GM19240 (cell line): ENCODE data around the gene PPP2R3C.
"Not testable (repeated sequence)": the region's sequence is repeated elsewhere in the genome, so short reads cannot be mapped to it uniquely, and the experiment has no call there.

Experiments
- DNase-seq: peaks from one replicate; pipeline ENCODE4 v3.0.0; 2011; ENCODE audit warnings: low spot score; ENCODE audit not compliant: insufficient read length

The PPP2R3C gene

DNA sequence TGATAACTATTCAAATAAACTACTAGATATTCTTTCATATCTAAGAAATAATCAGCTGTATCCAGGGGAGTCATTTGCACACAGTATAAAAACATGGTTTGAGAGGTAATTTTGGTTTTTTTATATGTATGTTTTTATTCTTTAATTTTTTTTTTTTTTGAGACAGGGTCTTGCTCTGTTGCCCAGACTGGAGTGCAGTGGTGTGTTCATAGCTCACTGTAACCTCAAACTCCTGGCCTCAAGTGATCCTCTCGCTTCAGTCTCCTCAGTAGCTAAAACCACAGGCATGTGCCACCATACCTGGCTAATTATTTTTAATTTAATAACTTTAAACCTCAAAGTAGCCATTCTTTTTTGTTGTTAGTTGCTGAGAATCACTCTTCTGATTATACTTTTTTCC is 2.3 kb upstream of the PPP2R3C start:
- no peak for DNase-seq

DNA sequence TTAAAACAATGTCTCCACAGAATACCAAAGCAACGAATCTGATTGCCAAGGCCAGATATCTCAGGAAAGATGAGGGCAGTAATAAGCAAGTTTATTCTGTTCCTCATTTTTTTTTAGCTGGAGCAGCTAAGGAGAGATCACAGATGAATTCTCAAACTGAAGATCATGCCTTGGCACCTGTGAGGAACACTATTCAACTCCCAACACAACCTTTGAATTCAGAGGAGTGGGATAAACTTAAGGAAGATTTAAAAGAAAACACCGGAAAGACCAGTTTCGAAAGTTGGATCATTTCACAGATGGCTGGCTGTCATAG is 1.6 kb upstream of the PPP2R3C start:
- no peak for DNase-seq

DNA sequence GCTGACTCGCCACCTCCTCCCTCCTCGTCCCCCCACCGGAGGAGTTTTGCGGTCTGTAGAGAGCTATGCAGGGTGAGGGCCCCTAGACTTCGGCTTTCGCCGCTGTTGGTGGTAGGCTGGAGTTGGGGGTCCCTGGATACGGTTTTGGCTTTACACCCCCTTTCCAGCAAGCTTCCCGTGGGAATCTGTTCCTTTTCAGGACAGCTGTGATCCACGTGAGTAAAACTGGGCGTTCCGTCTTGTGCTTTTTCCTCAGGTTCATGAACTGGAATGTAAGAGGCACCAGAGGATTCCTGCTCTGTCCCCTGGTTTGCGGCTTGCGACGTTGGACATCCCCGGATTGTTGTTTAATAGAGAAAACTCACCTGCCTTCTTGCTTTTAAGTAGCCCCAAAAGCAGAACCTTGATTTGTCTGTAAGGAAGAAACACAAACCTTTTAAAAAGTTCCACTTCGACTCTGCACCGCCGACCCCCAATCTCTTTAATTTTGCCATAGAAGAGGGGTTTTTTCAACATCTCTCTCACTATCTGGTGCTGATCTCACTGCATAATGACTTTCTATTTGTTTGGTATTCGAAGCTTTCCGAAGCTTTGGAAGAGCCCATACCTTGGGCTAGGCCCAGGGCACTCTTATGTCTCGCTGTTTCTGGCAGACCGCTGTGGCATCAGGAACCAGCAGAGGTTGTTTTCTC is 1.1 kb upstream of the PPP2R3C start:
- no peak for DNase-seq

DNA sequence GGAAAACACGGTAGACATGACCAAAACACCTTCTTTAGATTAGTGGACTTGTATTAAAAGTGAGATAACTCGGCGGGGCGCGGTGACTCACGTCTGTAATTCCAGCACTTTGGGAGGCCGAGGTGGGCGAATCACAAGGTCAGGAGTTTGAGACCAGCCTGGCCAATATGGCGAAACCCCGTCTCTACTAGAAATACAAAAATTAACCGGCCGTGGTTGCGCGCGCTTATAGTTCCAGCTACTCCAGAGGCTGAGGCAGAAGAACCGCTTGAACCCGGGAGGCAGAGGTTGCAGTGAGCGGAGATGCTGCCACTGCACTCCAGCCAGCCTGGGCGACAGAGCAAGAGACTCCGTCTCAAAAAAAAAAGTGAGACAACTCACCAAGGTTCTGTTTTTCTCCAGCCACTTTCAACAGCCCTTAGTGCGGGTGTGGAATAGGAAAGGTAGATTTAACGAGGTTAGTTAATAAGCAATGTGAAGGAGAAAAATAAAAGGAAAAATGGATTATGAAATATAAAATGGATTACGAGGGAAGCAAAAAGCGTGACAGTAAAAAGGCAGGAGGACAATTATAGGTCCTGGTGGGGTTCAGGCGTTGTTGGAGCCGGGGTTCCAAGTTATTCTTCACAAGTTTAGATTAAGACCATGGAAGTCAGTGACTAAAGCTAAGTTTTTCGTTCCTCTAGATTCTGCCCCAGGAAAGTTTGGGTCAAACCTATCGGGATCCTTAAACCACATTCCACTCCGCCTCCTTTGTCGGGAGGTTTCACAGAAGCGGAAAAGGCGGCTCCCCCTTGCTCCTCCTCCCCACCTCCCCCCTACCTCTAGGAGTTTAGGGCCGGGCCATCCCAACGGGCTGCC is 534 bp downstream of the PPP2R3C start:
- DNase-seq = no peak

DNA sequence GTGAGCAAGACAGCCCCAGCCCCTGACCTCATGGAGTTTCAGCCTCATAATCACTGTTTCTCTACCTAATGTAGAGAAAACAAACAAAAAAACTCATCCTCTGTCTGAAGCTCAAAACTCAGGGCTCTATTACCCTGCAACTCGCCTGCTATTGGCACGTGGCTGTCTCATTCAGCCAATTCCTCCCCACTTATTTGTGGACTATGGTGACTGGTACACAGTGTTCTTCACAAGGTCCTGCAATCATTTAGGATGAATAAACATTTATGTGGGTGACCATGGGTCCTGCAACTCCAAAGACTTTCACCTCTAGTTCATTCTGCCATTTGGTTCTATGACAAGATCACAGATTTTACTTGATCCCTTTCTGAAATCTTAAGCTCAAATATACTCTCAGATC is 4.7 kb downstream of the PPP2R3C start:
- no peak for DNase-seq

DNA sequence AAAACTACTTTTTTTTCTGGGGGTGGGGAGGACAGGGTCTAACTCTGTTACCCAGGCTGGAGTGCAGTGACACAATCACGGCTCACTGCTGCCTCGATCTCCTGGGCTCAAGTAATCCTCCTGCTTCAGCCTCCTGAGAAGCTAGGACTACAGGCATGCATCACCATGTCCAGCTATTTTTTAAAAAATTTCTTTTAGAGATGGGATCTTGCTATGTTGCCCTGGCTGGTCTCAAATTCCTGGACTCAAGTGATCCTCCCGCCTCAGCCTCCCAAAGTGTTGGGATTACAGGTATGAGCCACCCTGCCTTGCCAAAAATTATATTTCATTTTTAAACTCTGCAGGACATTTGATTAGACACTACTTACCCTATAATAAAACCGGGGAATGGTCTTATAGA is 5.5 kb downstream of the PPP2R3C start:
- DNase-seq = no peak

GRCh38 chr14:35114036-35114435 is 7.8 kb downstream of the PPP2R3C start:
- no peak for DNase-seq

GRCh38 chr14:35113308-35113950 is 8.4 kb downstream of the PPP2R3C start:
- no peak for DNase-seq

DNA sequence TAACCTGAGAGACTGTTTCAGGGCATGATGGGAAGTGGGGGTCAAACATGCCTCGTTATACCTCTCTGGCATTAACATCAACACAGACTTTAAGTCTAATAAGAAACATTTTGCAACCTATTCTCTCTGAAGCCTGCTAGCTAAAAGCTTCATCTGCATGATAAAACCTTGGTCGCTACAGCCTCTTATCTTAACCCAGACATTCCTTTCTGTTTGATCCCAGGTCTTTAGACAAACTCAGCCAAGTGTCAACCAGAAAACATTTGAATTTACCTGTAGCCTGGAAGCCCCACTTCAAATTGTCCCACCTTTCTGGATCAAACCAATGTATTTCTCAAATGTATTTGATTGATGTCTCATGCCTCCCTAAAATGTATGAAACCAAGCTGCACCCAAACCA is 9.1 kb downstream of the PPP2R3C start:
- DNase-seq = no peak

DNA sequence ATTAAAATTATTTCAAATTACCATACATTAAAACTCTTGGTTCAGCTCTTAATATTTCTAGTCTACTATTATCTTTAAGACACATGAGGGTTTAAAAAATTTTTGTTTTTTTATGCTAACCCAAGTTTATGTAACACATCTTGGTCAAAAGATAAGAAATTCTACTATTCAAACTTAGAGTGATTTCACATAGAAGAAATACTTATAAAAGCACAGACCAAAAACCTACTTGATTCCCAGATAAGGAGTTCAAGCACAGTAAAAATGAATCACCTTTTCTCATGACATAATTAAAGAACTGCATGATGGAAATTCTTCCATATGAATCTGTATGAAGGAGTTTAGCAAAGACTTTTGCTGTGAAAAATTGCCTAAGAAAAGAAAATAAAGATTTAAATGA is 13.9 kb downstream of the PPP2R3C start:
- DNase-seq = no peak

- not testable (repeated sequence) for DNase-seq
Measured at GRCh38 chr14:35094645-35095044, 27.1 kb downstream of the PPP2R3C start.

- DNase-seq = no peak
Measured at GRCh38 chr14:35088514-35088913, 33.3 kb downstream of the PPP2R3C start.

- DNase-seq = no peak
Measured at GRCh38 chr14:35085441-35085840, 36.3 kb downstream of the PPP2R3C start.

GRCh38 chr14:35083530-35084150 is 38.1 kb downstream of the PPP2R3C start:
- no peak for DNase-seq

- DNase-seq = no peak
Measured at GRCh38 chr14:35079742-35080141, 42.0 kb downstream of the PPP2R3C start.

- DNase-seq = no peak
Measured at GRCh38 chr14:35078082-35078481, 43.7 kb downstream of the PPP2R3C start.

GRCh38 chr14:35073486-35073885 is 48.3 kb downstream of the PPP2R3C start:
- DNase-seq = no peak

DNA sequence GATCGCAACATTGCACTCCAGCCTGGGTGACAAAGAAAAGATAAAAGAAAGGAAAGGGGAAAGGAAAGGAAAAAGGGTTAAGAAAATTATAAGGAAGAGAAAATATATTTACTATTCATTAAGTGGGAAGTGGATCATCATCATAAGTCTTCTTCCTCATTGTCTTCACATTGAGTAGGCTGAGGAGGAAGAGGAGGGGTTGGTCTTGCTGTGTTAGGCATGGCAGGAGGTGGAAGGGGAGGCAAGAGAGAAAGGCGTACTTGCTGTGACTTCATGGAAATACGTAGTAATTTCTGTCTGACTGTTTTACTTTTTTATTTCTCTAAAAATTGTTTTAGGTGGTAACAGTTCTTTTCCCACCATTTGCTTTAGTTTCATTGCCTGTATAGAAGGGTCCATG is 49.6 kb downstream of the PPP2R3C start:
- no peak for DNase-seq

DNA sequence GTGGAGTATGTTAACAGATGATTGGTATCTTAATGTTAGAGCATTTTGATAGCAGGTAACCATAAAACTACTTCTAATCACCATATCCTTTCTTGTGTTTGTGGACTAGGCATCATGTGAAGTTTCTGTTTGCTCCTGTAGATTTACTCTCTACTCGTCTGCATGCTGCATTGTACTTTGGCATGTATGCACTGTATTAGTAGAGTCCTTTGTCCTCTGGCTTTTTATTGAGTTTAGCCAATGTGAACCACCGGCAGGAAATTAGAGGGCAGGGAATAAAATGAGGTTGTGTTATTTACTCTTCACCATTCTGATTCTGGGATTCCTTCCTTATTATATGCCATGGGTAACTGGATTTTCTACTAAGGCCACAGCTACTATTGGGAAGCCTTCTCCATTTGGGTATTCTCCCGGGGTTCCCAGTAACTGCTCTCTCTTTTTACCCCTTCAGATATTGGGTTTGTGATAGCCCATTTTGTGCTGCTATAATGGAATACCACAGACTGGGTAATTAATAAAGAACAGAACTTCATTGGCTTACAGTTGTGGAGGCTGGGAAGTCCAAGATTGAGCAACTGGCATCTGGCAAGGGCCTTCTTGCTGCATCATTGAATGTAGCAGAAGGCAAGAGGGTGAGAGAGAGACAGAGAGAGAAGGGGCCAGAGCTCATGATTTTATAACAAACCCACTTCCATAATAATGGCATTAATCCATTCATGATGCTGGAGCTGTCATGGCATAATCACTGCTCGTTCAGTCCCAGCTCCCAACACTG is 53.4 kb downstream of the PPP2R3C start:
- no peak for DNase-seq

GRCh38 chr14:35065731-35066130 is 56.1 kb downstream of the PPP2R3C start:
- DNase-seq = not testable (repeated sequence)

GRCh38 chr14:35061113-35061791 is 60.5 kb downstream of the PPP2R3C start:
- not testable (repeated sequence) for DNase-seq
